Lower leg skin (tissue), 4 donors: ENCODE results near the gene SYTL2. TPM values are rescaled to one million over a fixed set of nuclear protein-coding genes. Genes with fewer than 3 reads are reported as not detected.

Experiments
- DNase-seq, 2 donors: peaks; one replicate each; pipeline ENCODE4 v3.0.0-alpha.2; 2019; ENCODE audit warnings: low spot score in 2 of 2
- H3K4me3 ChIP-seq: fragments of 200-600 bp; sonication (generic); 2 replicates; pipeline ENCODE4 v1.5.1; 2017; ENCODE audit warnings: mild to moderate bottlenecking, low read depth; ENCODE audit not compliant: poor library complexity, severe bottlenecking
- POLR2A ChIP-seq, 2 donors: fragments of 450-650 bp; IDR thresholded peaks; one replicate each; pipeline ENCODE4 v1.6.1; 2016 to 2017; ENCODE audit warnings: antibody characterized with exemption in 2 of 2, mild to moderate bottlenecking in 1 of 2, moderate library complexity in 1 of 2
- WGBS, 2 donors: methylation state at CpG; one replicate each; pipeline ENCODE4 v1.1.5; 2018; 5-methylcytosine and 5-hydroxymethylcytosine counted together
- intact Hi-C: fragments of 100-400 bp; cut with DNase I; formaldehyde crosslinking; loops from one replicate; pipeline ENCODE4 v1.15.0; 2023; ENCODE audit warnings: low total_unique reads
- total RNA-seq, 4 donors: library from RNA; depleted of rRNA; stranded (reverse); fragments of >200 nt; gene quantifications; one replicate each; pipeline ENCODE4 v1.1.0, GENCODE V29; 2016
- TF ChIP-seq, protein P1 (sequence below), 3 donors: fragments of 450-650 bp; IDR thresholded peaks; one replicate each; pipeline ENCODE4 v1.5.1; 2016; ENCODE audit warnings: antibody characterized with exemption in 3 of 3, mild to moderate bottlenecking in 3 of 3, moderate library complexity in 2 of 3

The SYTL2 gene
- total RNA-seq, 4 donors from 2014 or later: 4.2 to 13.2 (median 8.9) TPM

DNA sequence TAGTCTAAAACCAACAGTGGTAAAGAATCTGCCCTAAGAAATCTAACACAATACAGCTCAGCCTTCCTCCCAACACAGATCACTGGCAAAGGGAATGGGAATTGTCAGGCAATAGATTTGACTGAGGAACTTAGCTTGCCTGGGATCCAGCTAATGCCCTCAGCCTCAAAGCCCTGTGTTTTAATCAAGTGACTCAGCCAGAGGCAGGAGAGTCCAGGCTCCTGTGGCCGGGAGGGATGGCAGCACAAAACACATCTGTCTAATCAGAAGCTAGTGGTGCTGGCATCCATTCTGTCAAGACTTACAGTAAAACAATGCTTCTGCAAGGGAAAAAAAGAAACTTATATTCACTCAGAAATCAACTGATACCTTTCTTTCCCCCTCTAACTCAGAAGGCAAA, 5.6 kb downstream of the SYTL2 start:
- no peak for TF ChIP-seq POLR2A (IDR thresholded peaks at IDR 0.05)
- TF ChIP-seq, protein P1, sequence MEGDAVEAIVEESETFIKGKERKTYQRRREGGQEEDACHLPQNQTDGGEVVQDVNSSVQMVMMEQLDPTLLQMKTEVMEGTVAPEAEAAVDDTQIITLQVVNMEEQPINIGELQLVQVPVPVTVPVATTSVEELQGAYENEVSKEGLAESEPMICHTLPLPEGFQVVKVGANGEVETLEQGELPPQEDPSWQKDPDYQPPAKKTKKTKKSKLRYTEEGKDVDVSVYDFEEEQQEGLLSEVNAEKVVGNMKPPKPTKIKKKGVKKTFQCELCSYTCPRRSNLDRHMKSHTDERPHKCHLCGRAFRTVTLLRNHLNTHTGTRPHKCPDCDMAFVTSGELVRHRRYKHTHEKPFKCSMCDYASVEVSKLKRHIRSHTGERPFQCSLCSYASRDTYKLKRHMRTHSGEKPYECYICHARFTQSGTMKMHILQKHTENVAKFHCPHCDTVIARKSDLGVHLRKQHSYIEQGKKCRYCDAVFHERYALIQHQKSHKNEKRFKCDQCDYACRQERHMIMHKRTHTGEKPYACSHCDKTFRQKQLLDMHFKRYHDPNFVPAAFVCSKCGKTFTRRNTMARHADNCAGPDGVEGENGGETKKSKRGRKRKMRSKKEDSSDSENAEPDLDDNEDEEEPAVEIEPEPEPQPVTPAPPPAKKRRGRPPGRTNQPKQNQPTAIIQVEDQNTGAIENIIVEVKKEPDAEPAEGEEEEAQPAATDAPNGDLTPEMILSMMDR (IDR thresholded peaks at IDR 0.05): no peak
- WGBS, 2 donors: 43 to 68% methylated on average over 1 of the region's 1 CpG
- no peak for DNase-seq
- intact Hi-C loops: no loop called here
- H3K4me3 ChIP-seq: no peak overlapping the region

DNA sequence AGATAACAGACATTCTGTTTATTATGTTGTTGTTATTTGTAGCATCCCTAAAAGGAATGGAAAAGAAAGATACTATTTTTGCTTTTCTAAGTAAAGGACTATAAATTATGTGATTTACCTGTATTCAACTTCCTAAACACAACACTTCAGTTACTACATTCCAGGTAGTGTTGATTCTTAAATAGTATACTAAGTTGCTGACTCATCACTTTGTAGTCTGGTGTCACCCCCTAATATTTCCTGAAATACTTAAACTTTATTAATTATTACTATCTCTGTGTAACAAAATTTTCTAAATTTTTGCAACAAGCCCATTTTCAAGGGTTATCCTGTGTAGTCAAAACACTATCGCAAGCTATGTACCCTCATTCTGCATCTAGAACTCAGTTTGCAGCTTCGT, 7.0 kb downstream of the SYTL2 start:
- 99 to 100% methylated on average over 2 of the region's 2 CpGs for WGBS, 2 donors
- intact Hi-C loops: no loop called here
- no peak for TF ChIP-seq POLR2A (IDR thresholded peaks at IDR 0.05)
- TF ChIP-seq, protein P1 (IDR thresholded peaks at IDR 0.05): no peak
- no peak overlapping the region for H3K4me3 ChIP-seq
- DNase-seq: no peak

DNA sequence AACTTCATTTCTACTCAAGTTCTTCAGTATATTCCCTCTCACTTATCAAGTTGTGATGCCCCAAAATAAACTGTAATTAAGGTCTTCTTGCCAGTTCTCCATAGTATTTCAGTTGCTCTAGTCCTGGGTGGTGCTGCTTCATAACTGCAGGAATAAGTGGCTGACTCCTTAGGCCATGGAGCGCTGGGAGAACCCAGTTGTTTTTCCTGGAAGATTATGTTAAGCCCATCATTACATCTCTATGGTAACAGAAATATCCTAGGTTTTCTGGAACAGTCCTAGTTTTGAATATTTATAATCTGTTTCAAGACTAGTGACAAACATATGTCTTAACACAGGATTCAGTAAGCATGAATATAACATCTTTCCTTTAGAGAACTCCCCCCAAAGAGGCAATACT, 7.6 kb downstream of the SYTL2 start:
- no peak for DNase-seq
- intact Hi-C loops: no loop called here
- whole genome bisulfite sequencing, 2 donors: 88 to 91% methylated on average over 1 of the region's 1 CpG

DNA sequence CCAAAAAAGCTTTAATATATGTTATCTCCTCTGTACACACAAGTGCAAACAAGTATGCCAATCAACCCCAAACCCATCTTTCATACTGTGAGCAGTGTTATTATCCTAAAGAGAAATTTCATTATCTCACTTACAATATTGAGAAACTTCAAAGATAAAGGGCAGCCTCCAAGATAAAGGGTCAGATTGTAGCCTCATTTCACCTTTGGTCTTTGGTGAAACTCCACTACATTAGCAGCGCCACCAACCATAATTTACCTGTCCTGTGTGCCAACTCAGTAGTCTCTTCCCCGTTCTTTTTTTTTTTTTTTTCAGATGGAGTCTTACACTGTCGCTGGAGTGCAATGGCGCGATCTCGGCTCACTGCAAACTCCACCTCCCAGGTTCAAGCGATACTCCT, 9.4 kb downstream of the SYTL2 start:
- DNase-seq: no peak
- TF ChIP-seq, protein P1 (IDR thresholded peaks at IDR 0.05): no peak
- TF ChIP-seq POLR2A (IDR thresholded peaks at IDR 0.05): no peak
- 91 to 94% methylated on average over 7 of the region's 7 CpGs for WGBS, 2 donors
- intact Hi-C loops: no loop called here
- no peak overlapping the region for H3K4me3 ChIP-seq

More for the DNA sequence above, 7.6 kb downstream of the SYTL2 start:
- no peak overlapping the region for H3K4me3 ChIP-seq
- TF ChIP-seq, protein P1 (IDR thresholded peaks at IDR 0.05): no peak
- TF ChIP-seq POLR2A (IDR thresholded peaks at IDR 0.05): no peak

DNA sequence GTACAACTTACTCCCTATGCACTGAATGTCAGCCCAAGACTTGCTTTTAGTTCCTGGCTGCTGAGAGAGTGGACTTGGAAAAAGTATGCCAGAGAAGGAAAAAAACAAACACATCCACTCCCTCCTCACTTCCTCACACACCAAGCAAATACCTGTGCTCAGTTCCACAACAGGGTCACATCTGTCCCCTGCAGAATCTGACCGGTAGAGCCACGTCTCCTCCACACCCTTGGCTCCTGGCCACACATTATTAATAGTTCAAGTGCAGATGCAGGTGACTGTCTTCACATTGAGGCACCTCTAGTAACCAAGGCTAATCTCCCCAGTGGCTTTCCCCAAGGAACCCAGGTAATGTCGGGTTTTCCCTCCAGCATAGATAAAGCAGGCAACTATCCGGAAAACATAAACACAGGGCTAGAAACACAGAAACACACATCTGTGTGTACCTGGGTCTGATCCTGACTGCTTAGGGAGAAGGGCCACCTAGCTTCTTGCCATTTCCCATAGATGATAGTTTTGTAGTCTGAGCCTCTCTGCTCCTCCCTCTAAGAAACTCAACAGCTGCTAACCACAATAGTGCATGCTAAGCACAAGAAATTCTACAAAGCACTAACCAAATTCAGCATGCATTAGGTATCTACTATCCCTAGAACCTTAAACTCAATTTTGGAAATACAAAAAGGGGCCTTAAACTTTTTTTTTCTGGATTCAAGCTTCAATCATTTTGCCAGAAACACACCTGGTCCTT, 10.2 kb downstream of the SYTL2 start:
- intact Hi-C loops: no loop called here
- DNase-seq: no peak
- H3K4me3 ChIP-seq: no peak overlapping the region
- WGBS, 2 donors: 68 to 76% methylated on average over 4 of the region's 4 CpGs
- TF ChIP-seq, protein P1 (IDR thresholded peaks at IDR 0.05): no peak
- TF ChIP-seq POLR2A (IDR thresholded peaks at IDR 0.05): no peak

DNA sequence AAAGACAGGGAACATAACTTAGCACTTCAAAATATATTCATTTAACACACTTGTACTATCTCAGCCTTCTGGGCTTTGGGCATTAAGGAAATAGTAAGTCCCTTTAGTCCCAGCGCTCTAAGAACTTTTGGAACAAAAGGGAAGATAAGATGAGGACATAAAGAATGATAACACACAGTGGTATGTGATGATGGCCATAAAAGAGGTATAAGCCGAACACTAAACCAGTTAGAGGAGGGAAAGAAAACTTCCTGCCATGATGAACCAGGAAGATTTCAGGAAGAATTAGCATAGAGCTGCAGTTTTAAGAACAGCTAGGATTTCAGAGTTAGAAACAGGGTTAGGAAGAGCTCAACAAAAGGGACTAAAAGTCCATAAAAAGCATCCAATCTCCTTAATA, 11.8 kb downstream of the SYTL2 start:
- 86 to 88% methylated on average over 2 of the region's 2 CpGs for WGBS, 2 donors
- TF ChIP-seq, protein P1 (IDR thresholded peaks at IDR 0.05): no peak
- no peak for TF ChIP-seq POLR2A (IDR thresholded peaks at IDR 0.05)
- intact Hi-C loops: no loop called here

More for the DNA sequence above, 11.8 kb downstream of the SYTL2 start:
- H3K4me3 ChIP-seq: no peak overlapping the region
- no peak for DNase-seq
